Posterior cingulate gyrus (tissue), 11 donors: ENCODE data around the gene RNF144A.
A peak's percentile ranks its signal among the peaks of the same experiment; 100 is the strongest.

Experiments
- DNase-seq, 10 donors: peaks; one replicate each; pipeline versions ENCODE4 v3.0.0 to v3.0.0-alpha.2; 2020 to 2021; ENCODE audit warnings: mixed read lengths in 3 of 10
- intact Hi-C: fragments of 100-400 bp; cut with DNase I; formaldehyde crosslinking; loops from one replicate; pipeline ENCODE4 v1.15.1; 2023

The RNF144A gene

GRCh38 chr2:7032371-7032770, 115.2 kb downstream of the RNF144A start:
- intact Hi-C loops: no loop called here
- DNase-seq: peak in 2 of 10 donors; percentile 39 to 66

- intact Hi-C loops: no loop called here
- peak in 2 of 10 donors; percentile 65 to 70 for DNase-seq
Observed at GRCh38 chr2:7033136-7033960, 116.1 kb downstream of the RNF144A start.

GRCh38 chr2:7034303-7034702, 117.1 kb downstream of the RNF144A start:
- peak in 2 of 10 donors; percentile 67 to 82 for DNase-seq
- intact Hi-C loops: no loop called here

GRCh38 chr2:7035884-7036283, 118.7 kb downstream of the RNF144A start:
- peak in 2 of 10 donors; percentile 52 to 55 for DNase-seq
- intact Hi-C loops: no loop called here

GRCh38 chr2:7037340-7038333, 120.4 kb downstream of the RNF144A start:
- intact Hi-C loops: no loop called here
- DNase-seq: peak; percentile 53 to 97 (median 80)

- DNase-seq: no peak
Observed at GRCh38 chr2:7040547-7040946, 123.3 kb downstream of the RNF144A start.

GRCh38 chr2:7041421-7041820, 124.2 kb downstream of the RNF144A start:
- intact Hi-C loops: no loop called here
- peak in 2 of 10 donors; percentile 78 to 81 for DNase-seq

More at GRCh38 chr2:7040547-7040946, 123.3 kb downstream of the RNF144A start:
- intact Hi-C loops: no loop called here

GRCh38 chr2:7043690-7044089, 126.5 kb downstream of the RNF144A start:
- intact Hi-C loops: loop anchor here (1.0 to 2.0 kb wide), 2 partner anchors 126 to 147 kb away; partner anchors contain the start of gene RNF144A
- DNase-seq: no peak

- intact Hi-C loops: loop anchor here (1.0 to 2.0 kb wide), 2 partner anchors 127 to 148 kb away; partner anchors contain the start of gene RNF144A
- DNase-seq: peak; percentile 54 to 96 (median 76)
Observed at GRCh38 chr2:7044253-7045250, 127.3 kb downstream of the RNF144A start.

GRCh38 chr2:7045601-7046590, 128.7 kb downstream of the RNF144A start:
- intact Hi-C loops: loop anchor here (2.0 kb wide), 1 partner anchor 149 kb away; no protein-coding TSS in a partner anchor
- DNase-seq: peak in 2 of 10 donors; percentile 63 to 70

- intact Hi-C loops: no loop called here
- no peak for DNase-seq
Observed at GRCh38 chr2:7047661-7048060, 130.4 kb downstream of the RNF144A start.

GRCh38 chr2:7048762-7049294, 131.6 kb downstream of the RNF144A start:
- DNase-seq: peak in 1 of 10 donors; percentile 61
- intact Hi-C loops: no loop called here

- intact Hi-C loops: no loop called here
- DNase-seq: no peak
Observed at GRCh38 chr2:7052404-7052803, 135.2 kb downstream of the RNF144A start.

- intact Hi-C loops: no loop called here
- peak in 6 of 10 donors; percentile 43 to 94 (median 50) for DNase-seq
Observed at GRCh38 chr2:7053650-7054265, 136.5 kb downstream of the RNF144A start.

GRCh38 chr2:7057865-7058400, 140.7 kb downstream of the RNF144A start:
- no peak for DNase-seq
- intact Hi-C loops: no loop called here

GRCh38 chr2:7060156-7060555, 142.9 kb downstream of the RNF144A start:
- intact Hi-C loops: no loop called here
- DNase-seq: no peak
